ENCODE data around the gene IER5. TPM values are rescaled to one million over a fixed set of nuclear protein-coding genes. Genes with fewer than 3 reads are reported as not detected.

IER5 gene
- polyA plus RNA-seq, 2 of the 4 experiments (the other 2 are of a cell fraction): 26.8 to 40.2 TPM

DNA sequence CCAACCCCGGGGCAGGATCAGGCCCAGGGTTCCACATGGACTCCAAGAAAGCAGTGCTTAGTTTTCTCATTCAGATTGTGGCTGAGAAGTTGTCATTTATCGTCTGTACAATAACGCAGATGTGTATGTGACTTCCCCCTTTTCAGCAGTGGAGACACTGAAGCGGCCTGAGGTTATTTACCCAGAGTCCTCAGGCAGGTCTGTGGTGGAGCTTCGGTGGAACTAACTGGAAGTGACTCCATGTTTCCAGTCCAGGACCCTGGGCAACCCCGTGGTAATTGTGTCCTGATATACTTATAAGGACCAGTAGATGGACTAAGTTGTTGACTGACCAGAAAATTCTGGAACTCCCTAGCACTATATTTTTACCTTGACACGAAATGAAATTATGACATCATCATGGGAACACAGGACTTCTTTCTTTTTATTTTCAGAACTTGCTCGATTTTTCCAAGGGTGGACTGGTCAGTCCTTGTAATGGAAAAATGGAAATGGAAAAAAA lies 1.0 kb upstream of the IER5 start:
- CTCF ChIA-PET: interaction anchor here (0.6 to 48.3 kb wide), 4 partner anchors 44 to 336 kb away, joined by 3 to 774 read pairs (median 5); no protein-coding TSS in a partner anchor

DNA sequence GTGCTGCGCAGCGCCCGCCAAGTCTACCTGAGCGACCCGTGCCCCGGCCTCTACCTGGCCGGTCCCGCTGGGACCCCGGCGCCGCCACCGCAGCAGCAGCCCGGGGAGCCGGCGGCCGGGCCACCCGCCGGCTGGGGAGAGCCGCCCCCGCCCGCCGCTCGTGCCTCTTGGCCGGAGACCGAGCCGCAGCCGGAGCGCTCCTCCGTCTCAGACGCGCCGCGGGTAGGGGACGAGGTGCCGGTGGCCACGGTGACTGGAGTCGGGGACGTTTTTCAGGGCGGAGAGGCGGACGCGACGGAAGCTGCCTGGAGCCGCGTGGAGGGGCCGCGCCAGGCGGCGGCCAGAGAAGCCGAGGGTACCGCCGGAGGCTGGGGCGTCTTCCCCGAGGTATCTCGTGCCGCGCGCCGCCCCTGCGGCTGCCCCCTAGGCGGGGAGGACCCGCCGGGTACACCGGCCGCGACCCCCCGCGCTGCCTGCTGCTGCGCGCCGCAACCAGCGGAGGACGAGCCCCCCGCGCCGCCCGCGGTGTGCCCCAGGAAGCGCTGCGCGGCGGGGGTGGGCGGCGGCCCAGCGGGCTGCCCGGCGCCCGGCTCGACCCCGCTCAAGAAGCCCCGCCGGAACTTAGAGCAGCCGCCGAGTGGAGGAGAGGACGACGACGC lies 646 bp downstream of the IER5 start:
- DNase-seq (ENCODE audit: low read depth in 1 of 2, low spot score in 1 of 2): no peak
- TF ChIP-seq KDM1A (IDR thresholded peaks at IDR 0.05; ENCODE audit: low read depth) (no peak), RCOR1 (IDR thresholded peaks at IDR 0.05; ENCODE audit: low read depth, low read length) (no peak), HOXA7 (CRISPR knock-in tag; IDR thresholded peaks at IDR 0.05) (no peak), CHD2 (IDR thresholded peaks at IDR 0.05; ENCODE audit: low read length, partially characterized antibody) (no peak), MYC (IDR thresholded peaks at IDR 0.05; ENCODE audit: borderline replicate concordance, low read length) (no peak), SMC3 (IDR thresholded peaks at IDR 0.05) (no peak), BHLHE40 (IDR thresholded peaks at IDR 0.05; ENCODE audit: low read depth, low read length) (no peak), RNF2 (IDR thresholded peaks at IDR 0.05; ENCODE audit: borderline replicate concordance, low read depth) (no peak), JUNB (IDR thresholded peaks at IDR 0.05) (no peak), NFE2L2 (conservative IDR thresholded peaks at IDR 0.05; ENCODE audit: low read length) (no peak), TP53 (CRISPR knock-in tag; IDR thresholded peaks at IDR 0.05) (no peak), HOXB13 (CRISPR knock-in tag; IDR thresholded peaks at IDR 0.05; ENCODE audit: low read depth) (no peak), POLR2A (IDR thresholded peaks at IDR 0.05; ENCODE audit: low read length) (no peak), FOXS1 (CRISPR knock-in tag; IDR thresholded peaks at IDR 0.05) (no peak), NR3C1 (IDR thresholded peaks at IDR 0.05) (no peak), RARB (CRISPR knock-in tag; IDR thresholded peaks at IDR 0.05) (no peak), CBX2 (IDR thresholded peaks at IDR 0.05; ENCODE audit: borderline replicate concordance, low read depth) (no peak)
- TF ChIP-seq, protein P1, sequence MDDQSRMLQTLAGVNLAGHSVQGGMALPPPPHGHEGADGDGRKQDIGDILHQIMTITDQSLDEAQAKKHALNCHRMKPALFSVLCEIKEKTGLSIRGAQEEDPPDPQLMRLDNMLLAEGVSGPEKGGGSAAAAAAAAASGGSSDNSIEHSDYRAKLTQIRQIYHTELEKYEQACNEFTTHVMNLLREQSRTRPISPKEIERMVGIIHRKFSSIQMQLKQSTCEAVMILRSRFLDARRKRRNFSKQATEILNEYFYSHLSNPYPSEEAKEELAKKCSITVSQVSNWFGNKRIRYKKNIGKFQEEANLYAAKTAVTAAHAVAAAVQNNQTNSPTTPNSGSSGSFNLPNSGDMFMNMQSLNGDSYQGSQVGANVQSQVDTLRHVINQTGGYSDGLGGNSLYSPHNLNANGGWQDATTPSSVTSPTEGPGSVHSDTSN (IDR thresholded peaks at IDR 0.05): no peak
- TF ChIP-seq, protein P2, sequence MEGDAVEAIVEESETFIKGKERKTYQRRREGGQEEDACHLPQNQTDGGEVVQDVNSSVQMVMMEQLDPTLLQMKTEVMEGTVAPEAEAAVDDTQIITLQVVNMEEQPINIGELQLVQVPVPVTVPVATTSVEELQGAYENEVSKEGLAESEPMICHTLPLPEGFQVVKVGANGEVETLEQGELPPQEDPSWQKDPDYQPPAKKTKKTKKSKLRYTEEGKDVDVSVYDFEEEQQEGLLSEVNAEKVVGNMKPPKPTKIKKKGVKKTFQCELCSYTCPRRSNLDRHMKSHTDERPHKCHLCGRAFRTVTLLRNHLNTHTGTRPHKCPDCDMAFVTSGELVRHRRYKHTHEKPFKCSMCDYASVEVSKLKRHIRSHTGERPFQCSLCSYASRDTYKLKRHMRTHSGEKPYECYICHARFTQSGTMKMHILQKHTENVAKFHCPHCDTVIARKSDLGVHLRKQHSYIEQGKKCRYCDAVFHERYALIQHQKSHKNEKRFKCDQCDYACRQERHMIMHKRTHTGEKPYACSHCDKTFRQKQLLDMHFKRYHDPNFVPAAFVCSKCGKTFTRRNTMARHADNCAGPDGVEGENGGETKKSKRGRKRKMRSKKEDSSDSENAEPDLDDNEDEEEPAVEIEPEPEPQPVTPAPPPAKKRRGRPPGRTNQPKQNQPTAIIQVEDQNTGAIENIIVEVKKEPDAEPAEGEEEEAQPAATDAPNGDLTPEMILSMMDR (IDR thresholded peaks at IDR 0.05): no peak
- Histone ChIP-seq H3K4me1 (peaks cover 60% of the 10 kb centered on the region), H3K9me3 (no peaks in the 10 kb centered on the region), H3K4me3 (peak overlapping the region; percentile 91), H3K27ac (peak overlapping the region; percentile 80 to 97), H3K4me2 (peak overlapping the region; percentile 96)
- FAIRE-seq: no peak
- POLR2A ChIA-PET: interaction anchor here (0.7 to 2.7 kb wide), 24 partner anchors 8 to 1057 kb away, joined by 3 to 21 read pairs (median 6); partner anchors contain the start of genes MR1 and STX6
- peak in 1 of 2 experiments; percentile 3; a peak in 2 of 6 replicates for ATAC-seq
- 0% methylated on average over 5 of the region's 97 CpGs for WGBS (ENCODE audit: missing lambda C conversion rate)
- CTCF ChIA-PET: interaction anchor here (1.6 to 48.3 kb wide), 4 partner anchors 11 to 208 kb away, joined by 5 to 774 read pairs (median 28); no protein-coding TSS in a partner anchor

More for the DNA sequence above, 1.0 kb upstream of the IER5 start:
- DNase-seq (ENCODE audit: low read depth in 1 of 2, low spot score in 1 of 2) (peak in 1 of 2 experiments; percentile 61), ATAC-seq (peak; percentile 19 to 33), FAIRE-seq (no peak)
- POLR2A ChIA-PET: interaction anchor here (0.8 to 2.7 kb wide), 11 partner anchors 9 to 65 kb away, joined by 3 to 12 read pairs (median 4); partner anchors contain the start of gene STX6
- TF ChIP-seq, protein P3, sequence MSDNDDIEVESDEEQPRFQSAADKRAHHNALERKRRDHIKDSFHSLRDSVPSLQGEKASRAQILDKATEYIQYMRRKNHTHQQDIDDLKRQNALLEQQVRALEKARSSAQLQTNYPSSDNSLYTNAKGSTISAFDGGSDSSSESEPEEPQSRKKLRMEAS (IDR thresholded peaks at IDR 0.05): no peak
- peak; percentile 9; the same call in 1 of the 2 replicates for TF ChIP-seq HOXB13 (CRISPR knock-in tag; IDR thresholded peaks at IDR 0.05; ENCODE audit: low read depth)
- no peak for TF ChIP-seq RCOR1 (IDR thresholded peaks at IDR 0.05; ENCODE audit: low read depth, low read length)
- TF ChIP-seq FOSL2 (IDR thresholded peaks at IDR 0.05): no peak
- peak; percentile 27; the same call in 1 of the 2 replicates for TF ChIP-seq FOSL2 (CRISPR knock-in tag; IDR thresholded peaks at IDR 0.05)
- 0 out of 5 replicates have a peak, but pooled peaks have one; percentile 5 to 12 for TF ChIP-seq RAD21 (conservative IDR thresholded peaks at IDR 0.05 in 1 of 2, IDR thresholded peaks at IDR 0.05 in 1 of 2)
- TF ChIP-seq HOXA7 (CRISPR knock-in tag; IDR thresholded peaks at IDR 0.05): 0 out of 2 replicates have a peak, but pooled peaks have one; percentile 30
- no peak for TF ChIP-seq MYC (IDR thresholded peaks at IDR 0.05; ENCODE audit: borderline replicate concordance, low read length)
- TF ChIP-seq TFCP2L1 (CRISPR knock-in tag; IDR thresholded peaks at IDR 0.05): 0 out of 2 replicates have a peak, but pooled peaks have one; percentile 42
- Histone ChIP-seq H3K27ac (peak overlapping the region; percentile 72 to 84), H3K9me3 (no peaks in the 10 kb centered on the region), H3K4me1 (peaks cover 47% of the 10 kb centered on the region), H3K4me2 (peak overlapping the region; percentile 92), H3K4me3 (peak overlapping the region; percentile 91)
- WGBS (ENCODE audit: missing lambda C conversion rate): 20% methylated on average over 8 of the region's 8 CpGs
